22Rv1 (cell line): ENCODE results near the gene FAM187B.
"Not testable (repeated sequence)": the region's sequence is repeated elsewhere in the genome, so short reads cannot be mapped to it uniquely, and the experiment has no call there.

Source experiments
- ZFX ChIP-seq: fragments of 450-650 bp; IDR thresholded peaks from 2 replicates; pipeline ENCODE4 v1.6.1; 2017; ENCODE audit warnings: antibody characterized with exemption, borderline replicate concordance
- TF ChIP-seq, protein P1 (sequence below): fragments of 450-650 bp; IDR thresholded peaks from 2 replicates; pipeline ENCODE4 v1.5.1; 2017; ENCODE audit warnings: mild to moderate bottlenecking

DNA sequence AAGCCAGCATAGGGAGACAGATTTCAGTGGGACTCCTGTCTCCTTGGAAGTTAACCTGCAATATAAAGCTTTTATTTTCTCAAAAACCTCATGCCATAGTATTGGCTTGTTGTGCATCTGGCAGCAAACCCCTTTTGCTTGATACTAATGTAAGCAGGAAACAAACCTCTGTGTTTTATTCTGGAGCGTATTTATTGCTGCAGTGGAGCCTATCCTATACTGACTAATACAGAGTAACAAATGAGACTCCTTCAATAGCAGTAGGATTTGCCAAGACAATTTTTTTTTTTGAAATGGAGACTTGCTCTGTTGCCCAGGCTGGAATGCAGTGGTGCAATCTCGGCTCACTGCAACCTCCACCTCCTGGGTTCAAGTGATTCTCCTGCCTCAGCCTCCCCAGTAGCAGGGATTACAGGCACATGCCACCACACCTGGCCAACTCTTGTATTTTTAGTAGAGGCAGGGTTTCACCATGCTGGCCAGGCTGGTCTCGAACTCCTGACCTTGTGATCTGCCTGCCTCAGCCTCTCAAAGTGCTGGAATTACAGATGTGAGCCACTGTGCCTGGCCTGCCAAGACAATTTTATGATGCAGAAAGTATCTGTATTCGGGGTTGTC, 7.5 kb downstream of the FAM187B start:
- TF ChIP-seq, protein P1, sequence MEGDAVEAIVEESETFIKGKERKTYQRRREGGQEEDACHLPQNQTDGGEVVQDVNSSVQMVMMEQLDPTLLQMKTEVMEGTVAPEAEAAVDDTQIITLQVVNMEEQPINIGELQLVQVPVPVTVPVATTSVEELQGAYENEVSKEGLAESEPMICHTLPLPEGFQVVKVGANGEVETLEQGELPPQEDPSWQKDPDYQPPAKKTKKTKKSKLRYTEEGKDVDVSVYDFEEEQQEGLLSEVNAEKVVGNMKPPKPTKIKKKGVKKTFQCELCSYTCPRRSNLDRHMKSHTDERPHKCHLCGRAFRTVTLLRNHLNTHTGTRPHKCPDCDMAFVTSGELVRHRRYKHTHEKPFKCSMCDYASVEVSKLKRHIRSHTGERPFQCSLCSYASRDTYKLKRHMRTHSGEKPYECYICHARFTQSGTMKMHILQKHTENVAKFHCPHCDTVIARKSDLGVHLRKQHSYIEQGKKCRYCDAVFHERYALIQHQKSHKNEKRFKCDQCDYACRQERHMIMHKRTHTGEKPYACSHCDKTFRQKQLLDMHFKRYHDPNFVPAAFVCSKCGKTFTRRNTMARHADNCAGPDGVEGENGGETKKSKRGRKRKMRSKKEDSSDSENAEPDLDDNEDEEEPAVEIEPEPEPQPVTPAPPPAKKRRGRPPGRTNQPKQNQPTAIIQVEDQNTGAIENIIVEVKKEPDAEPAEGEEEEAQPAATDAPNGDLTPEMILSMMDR, result not testable (repeated sequence)
- not testable (repeated sequence) for TF ChIP-seq ZFX
